ENCODE measurements around the gene RNF220. TPM values are rescaled to one million over a fixed set of nuclear protein-coding genes. Genes with fewer than 3 reads are reported as not detected.

RNF220 gene
- total and polyA plus RNA-seq, 9 of the 15 experiments (the other 6 are each of a cell fraction or from before 2014, with no cell fraction given), result 5.1 to 117 (median 66.9) TPM

DNA sequence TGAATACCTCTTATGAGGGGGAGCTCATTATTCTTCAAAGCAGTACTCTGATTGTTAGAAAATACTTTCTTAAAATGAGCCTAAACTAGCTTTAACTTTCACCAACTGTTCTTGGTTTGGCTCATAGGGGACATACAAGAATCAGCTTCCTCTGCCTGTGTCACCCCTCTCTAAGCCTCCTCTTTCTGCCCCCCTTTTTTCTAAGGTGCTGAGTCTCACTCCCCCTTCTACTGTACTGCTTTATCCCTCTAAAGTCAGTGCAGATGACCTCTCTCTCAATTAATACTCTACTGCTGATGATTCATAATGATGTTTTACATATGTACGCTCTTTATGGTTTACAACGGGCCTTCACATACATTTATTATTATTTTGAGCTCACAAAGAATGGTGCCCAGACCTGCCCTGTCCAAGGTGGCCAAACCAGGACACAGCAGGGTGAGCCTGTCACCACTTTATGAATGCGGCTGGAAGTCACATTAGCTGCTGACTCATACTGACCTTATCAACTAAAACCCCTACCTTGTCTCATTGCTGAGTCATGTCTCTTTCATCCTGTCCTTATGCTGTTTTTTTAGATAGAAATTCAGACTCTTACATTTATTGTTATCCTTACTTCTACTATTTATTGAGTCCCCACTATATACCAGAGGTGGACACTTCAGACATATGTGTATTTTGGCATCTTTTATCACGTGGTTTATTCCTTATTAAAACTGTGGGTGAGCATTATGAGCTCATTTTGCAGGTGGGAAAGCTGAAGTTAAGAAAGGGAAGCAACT is 126.9 kb downstream of the RNF220 start (continued):
- TF ChIP-seq, protein P1, sequence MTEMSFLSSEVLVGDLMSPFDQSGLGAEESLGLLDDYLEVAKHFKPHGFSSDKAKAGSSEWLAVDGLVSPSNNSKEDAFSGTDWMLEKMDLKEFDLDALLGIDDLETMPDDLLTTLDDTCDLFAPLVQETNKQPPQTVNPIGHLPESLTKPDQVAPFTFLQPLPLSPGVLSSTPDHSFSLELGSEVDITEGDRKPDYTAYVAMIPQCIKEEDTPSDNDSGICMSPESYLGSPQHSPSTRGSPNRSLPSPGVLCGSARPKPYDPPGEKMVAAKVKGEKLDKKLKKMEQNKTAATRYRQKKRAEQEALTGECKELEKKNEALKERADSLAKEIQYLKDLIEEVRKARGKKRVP (CRISPR knock-in tag; IDR thresholded peaks at IDR 0.05), result no peak
- TF ChIP-seq PHTF2 (CRISPR knock-in tag; IDR thresholded peaks at IDR 0.05), result no peak
- TF ChIP-seq, protein P2, sequence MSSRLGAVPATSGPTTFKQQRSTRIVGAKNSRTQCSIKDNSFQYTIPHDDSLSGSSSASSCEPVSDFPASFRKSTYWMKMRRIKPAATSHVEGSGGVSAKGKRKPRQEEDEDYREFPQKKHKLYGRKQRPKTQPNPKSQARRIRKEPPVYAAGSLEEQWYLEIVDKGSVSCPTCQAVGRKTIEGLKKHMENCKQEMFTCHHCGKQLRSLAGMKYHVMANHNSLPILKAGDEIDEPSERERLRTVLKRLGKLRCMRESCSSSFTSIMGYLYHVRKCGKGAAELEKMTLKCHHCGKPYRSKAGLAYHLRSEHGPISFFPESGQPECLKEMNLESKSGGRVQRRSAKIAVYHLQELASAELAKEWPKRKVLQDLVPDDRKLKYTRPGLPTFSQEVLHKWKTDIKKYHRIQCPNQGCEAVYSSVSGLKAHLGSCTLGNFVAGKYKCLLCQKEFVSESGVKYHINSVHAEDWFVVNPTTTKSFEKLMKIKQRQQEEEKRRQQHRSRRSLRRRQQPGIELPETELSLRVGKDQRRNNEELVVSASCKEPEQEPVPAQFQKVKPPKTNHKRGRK (tag; IDR thresholded peaks at IDR 0.05), result no peak
- peak; percentile 28; the same call in 1 of the 2 replicates for TF ChIP-seq NCOA6 (IDR thresholded peaks at IDR 0.05)
- no peak for TF ChIP-seq IRF1 (CRISPR knock-in tag; IDR thresholded peaks at IDR 0.05; ENCODE audit: borderline replicate concordance)
- no peak for TF ChIP-seq NFXL1 (CRISPR knock-in tag; IDR thresholded peaks at IDR 0.05)
- peak; percentile 75 for TF ChIP-seq PKNOX1 (IDR thresholded peaks at IDR 0.05)
- TF ChIP-seq ZSCAN29 (IDR thresholded peaks at IDR 0.05), result no peak
- TF ChIP-seq BRCA1 (IDR thresholded peaks at IDR 0.05), result no peak
- TF ChIP-seq BRCA1 (CRISPR knock-in tag; IDR thresholded peaks at IDR 0.05), result no peak
- no peak for TF ChIP-seq HNRNPK (IDR thresholded peaks at IDR 0.05; ENCODE audit: low read depth, low read length, poor library complexity, severe bottlenecking)
- TF ChIP-seq SLC30A9 (CRISPR knock-in tag; IDR thresholded peaks at IDR 0.05), result no peak
- TF ChIP-seq U2AF2 (optimal IDR thresholded peaks at IDR 0.05; ENCODE audit: low read depth, low read length), result no peak
- no peak for TF ChIP-seq ZNF253 (CRISPR knock-in tag; conservative IDR thresholded peaks at IDR 0.05)
- no peak for TF ChIP-seq CEBPG (CRISPR knock-in tag; IDR thresholded peaks at IDR 0.05)
- no peak for TF ChIP-seq CEBPG (tag; conservative IDR thresholded peaks at IDR 0.05 in 1 of 2, IDR thresholded peaks at IDR 0.05 in 1 of 2)
- TF ChIP-seq KHSRP (IDR thresholded peaks at IDR 0.05), result peak; percentile 37; the same call in 1 of the 2 replicates

Data from K562 (cell line).